HepG2 (cell line): ENCODE data around the gene HEXD. TPM values are rescaled to one million over a fixed set of nuclear protein-coding genes. Genes with fewer than 3 reads are reported as not detected.

Source experiments
- CBFB ChIP-seq: sonication (generic); formaldehyde crosslinking; IDR thresholded peaks from 2 replicates; pipeline ENCODE4 v1.4.0; 2020; ENCODE audit warnings: missing genetic modification reagents
- FOXJ3 ChIP-seq: sonication (generic); formaldehyde crosslinking; IDR thresholded peaks from 2 replicates; pipeline ENCODE4 v1.4.0; 2020; ENCODE audit warnings: missing genetic modification reagents, mild to moderate bottlenecking, borderline replicate concordance
- HNRNPK ChIP-seq: fragments of 200-400 bp; formaldehyde crosslinking; IDR thresholded peaks from 2 replicates; pipeline ENCODE4 v1.6.1; 2018; ENCODE audit warnings: low read length, low read depth, moderate library complexity, mild to moderate bottlenecking; ENCODE audit not compliant: poor library complexity, severe bottlenecking
- NCOA2 ChIP-seq: sonication (generic); formaldehyde crosslinking; IDR thresholded peaks from 2 replicates; pipeline ENCODE4 v1.8.0; 2022; ENCODE audit warnings: inconsistent platforms
- NFYB ChIP-seq: sonication (generic); formaldehyde crosslinking; IDR thresholded peaks from 2 replicates; pipeline ENCODE4 v1.4.0; 2020; ENCODE audit warnings: missing genetic modification reagents
- RELA ChIP-seq: sonication (generic); formaldehyde crosslinking; IDR thresholded peaks from 2 replicates; pipeline ENCODE4 v1.4.0; 2020; ENCODE audit warnings: missing genetic modification reagents
- REXO4 ChIP-seq: sonication (generic); formaldehyde crosslinking; IDR thresholded peaks from 2 replicates; pipeline ENCODE4 v1.8.0; 2022; ENCODE audit warnings: missing genetic modification reagents, mild to moderate bottlenecking, borderline replicate concordance
- ZBTB8A ChIP-seq: sonication (generic); formaldehyde crosslinking; IDR thresholded peaks from 2 replicates; pipeline ENCODE4 v1.4.0; 2020; ENCODE audit warnings: mild to moderate bottlenecking, low read depth, missing genetic modification reagents, borderline replicate concordance
- ZIK1 ChIP-seq: sonication (generic); formaldehyde crosslinking; IDR thresholded peaks from 2 replicates; pipeline ENCODE4 v1.5.0; 2020; ENCODE audit warnings: mild to moderate bottlenecking, low read depth, missing genetic modification reagents, borderline replicate concordance
- ZNF441 ChIP-seq: sonication (generic); formaldehyde crosslinking; IDR thresholded peaks from 2 replicates; pipeline ENCODE4 v1.7.0; 2021; ENCODE audit warnings: missing genetic modification reagents, borderline replicate concordance
- ZNF678 ChIP-seq: sonication (generic); formaldehyde crosslinking; IDR thresholded peaks from 2 replicates; pipeline ENCODE4 v1.4.0; 2020; ENCODE audit warnings: mild to moderate bottlenecking, missing genetic modification reagents
- ZNF878 ChIP-seq: sonication (generic); formaldehyde crosslinking; IDR thresholded peaks from 2 replicates; pipeline ENCODE4 v1.8.1; 2023; ENCODE audit warnings: mild to moderate bottlenecking, missing genetic modification reagents, moderate library complexity
- polyA plus RNA-seq, 8 experiments: library from polyadenylated mRNA; depleted of rRNA in 3 of 8; stranded (reverse) in 7 of 8; unstranded in 1 of 8; fragments of >200 nt; fragmentation: Illumina TruSeq in 4 of 8; extraction: Trizol in 4 of 8; gene quantifications; 2 replicates each; pipeline versions ENCODE4 v1.2.1 to v1.2.3, GENCODE V29; 2011 to 2016; ENCODE audit warnings: low read depth in 4 of 8, missing spikeins in 1 of 8, mixed read lengths in 1 of 8; ENCODE audit not compliant: insufficient read depth in 1 of 8
- total RNA-seq, 5 experiments: library from RNA; depleted of rRNA; stranded (reverse); fragments of >200 nt; fragmentation: Illumina TruSeq; extraction: Trizol; gene quantifications; 2 replicates each; pipeline ENCODE4 v1.2.3, GENCODE V29; 2016; ENCODE audit warnings: low read depth in 1 of 5
- TF ChIP-seq, protein P1 (sequence below): sonication (generic); formaldehyde crosslinking; conservative IDR thresholded peaks from 2 replicates; pipeline ENCODE4 v1.4.0; 2020; ENCODE audit warnings: missing genetic modification reagents
- TF ChIP-seq, protein P2 (sequence below): sonication (generic); formaldehyde crosslinking; IDR thresholded peaks from 2 replicates; pipeline ENCODE4 v1.4.0; 2020; ENCODE audit warnings: missing genetic modification reagents, borderline replicate concordance
- TF ChIP-seq, protein P3 (sequence below): sonication (generic); formaldehyde crosslinking; IDR thresholded peaks from 2 replicates; pipeline ENCODE4 v1.5.0; 2020; ENCODE audit warnings: mild to moderate bottlenecking, missing genetic modification reagents, borderline replicate concordance
- TF ChIP-seq, protein P4 (sequence below): sonication (generic); formaldehyde crosslinking; IDR thresholded peaks from 2 replicates; pipeline ENCODE4; 2020; ENCODE audit warnings: missing genetic modification reagents, mild to moderate bottlenecking, borderline replicate concordance

The HEXD gene
- total and polyA plus RNA-seq, 2 of the 13 experiments (the other 11 are each of a cell fraction or from before 2014, with no cell fraction given), result 22.3 to 41.8 TPM

DNA sequence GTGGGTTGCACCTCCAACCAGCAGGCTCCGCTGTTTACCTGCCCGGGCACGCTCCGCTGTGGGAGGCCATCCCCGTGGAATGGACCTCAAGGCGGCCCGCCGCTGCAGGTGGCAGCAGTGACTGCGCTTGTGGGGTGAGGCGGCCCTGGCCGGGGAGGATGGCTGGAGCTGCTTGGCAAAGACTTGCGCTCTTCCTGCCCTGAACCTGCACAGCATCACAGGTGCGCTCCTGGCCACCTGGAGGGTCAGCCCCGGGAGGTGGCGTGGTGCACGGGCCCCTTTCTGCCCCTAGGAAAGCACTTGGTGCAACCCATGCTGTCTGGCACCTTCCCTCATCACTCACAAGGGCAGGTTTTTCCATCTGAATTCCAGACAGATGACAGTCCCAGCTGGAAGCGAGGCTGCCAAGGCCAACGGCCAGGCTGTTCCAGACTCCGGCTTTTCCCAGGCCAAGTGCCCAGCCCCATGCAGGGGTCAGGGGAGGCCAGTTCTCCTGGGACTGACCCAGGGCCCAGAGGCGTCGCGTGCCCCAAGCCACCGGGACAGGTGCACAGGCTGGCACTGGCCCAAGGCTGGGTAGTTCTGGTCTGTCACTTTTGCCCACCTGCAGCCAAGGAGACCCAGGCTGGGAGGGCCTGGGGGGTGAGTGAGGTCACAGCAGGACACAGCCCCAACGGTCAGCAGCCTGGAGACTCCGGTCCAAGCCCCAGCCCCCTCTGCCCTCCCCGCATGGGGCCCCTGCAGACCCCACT, 33.2 kb upstream of the HEXD start (continued):
- 0 out of 2 replicates have a peak, but pooled peaks have one; percentile 13 for TF ChIP-seq CBFB (CRISPR knock-in tag)
- no peak for TF ChIP-seq ZNF441 (CRISPR knock-in tag)
- TF ChIP-seq, protein P1, sequence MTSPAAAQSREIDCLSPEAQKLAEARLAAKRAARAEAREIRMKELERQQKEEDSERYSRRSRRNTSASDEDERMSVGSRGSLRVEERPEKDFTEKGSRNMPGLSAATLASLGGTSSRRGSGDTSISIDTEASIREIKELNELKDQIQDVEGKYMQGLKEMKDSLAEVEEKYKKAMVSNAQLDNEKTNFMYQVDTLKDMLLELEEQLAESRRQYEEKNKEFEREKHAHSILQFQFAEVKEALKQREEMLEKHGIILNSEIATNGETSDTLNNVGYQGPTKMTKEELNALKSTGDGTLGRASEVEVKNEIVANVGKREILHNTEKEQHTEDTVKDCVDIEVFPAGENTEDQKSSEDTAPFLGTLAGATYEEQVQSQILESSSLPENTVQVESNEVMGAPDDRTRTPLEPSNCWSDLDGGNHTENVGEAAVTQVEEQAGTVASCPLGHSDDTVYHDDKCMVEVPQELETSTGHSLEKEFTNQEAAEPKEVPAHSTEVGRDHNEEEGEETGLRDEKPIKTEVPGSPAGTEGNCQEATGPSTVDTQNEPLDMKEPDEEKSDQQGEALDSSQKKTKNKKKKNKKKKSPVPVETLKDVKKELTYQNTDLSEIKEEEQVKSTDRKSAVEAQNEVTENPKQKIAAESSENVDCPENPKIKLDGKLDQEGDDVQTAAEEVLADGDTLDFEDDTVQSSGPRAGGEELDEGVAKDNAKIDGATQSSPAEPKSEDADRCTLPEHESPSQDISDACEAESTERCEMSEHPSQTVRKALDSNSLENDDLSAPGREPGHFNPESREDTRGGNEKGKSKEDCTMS (CRISPR knock-in tag), result no peak
- no peak for TF ChIP-seq NFYB
- no peak for TF ChIP-seq RELA (CRISPR knock-in tag)
- no peak for TF ChIP-seq REXO4 (CRISPR knock-in tag)
- TF ChIP-seq, protein P2, sequence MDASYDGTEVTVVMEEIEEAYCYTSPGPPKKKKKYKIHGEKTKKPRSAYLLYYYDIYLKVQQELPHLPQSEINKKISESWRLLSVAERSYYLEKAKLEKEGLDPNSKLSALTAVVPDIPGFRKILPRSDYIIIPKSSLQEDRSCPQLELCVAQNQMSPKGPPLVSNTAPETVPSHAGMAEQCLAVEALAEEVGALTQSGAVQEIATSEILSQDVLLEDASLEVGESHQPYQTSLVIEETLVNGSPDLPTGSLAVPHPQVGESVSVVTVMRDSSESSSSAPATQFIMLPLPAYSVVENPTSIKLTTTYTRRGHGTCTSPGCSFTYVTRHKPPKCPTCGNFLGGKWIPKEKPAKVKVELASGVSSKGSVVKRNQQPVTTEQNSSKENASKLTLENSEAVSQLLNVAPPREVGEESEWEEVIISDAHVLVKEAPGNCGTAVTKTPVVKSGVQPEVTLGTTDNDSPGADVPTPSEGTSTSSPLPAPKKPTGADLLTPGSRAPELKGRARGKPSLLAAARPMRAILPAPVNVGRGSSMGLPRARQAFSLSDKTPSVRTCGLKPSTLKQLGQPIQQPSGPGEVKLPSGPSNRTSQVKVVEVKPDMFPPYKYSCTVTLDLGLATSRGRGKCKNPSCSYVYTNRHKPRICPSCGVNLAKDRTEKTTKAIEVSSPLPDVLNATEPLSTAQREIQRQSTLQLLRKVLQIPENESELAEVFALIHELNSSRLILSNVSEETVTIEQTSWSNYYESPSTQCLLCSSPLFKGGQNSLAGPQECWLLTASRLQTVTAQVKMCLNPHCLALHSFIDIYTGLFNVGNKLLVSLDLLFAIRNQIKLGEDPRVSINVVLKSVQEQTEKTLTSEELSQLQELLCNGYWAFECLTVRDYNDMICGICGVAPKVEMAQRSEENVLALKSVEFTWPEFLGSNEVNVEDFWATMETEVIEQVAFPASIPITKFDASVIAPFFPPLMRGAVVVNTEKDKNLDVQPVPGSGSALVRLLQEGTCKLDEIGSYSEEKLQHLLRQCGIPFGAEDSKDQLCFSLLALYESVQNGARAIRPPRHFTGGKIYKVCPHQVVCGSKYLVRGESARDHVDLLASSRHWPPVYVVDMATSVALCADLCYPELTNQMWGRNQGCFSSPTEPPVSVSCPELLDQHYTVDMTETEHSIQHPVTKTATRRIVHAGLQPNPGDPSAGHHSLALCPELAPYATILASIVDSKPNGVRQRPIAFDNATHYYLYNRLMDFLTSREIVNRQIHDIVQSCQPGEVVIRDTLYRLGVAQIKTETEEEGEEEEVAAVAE (CRISPR knock-in tag), result no peak
- TF ChIP-seq, protein P3, sequence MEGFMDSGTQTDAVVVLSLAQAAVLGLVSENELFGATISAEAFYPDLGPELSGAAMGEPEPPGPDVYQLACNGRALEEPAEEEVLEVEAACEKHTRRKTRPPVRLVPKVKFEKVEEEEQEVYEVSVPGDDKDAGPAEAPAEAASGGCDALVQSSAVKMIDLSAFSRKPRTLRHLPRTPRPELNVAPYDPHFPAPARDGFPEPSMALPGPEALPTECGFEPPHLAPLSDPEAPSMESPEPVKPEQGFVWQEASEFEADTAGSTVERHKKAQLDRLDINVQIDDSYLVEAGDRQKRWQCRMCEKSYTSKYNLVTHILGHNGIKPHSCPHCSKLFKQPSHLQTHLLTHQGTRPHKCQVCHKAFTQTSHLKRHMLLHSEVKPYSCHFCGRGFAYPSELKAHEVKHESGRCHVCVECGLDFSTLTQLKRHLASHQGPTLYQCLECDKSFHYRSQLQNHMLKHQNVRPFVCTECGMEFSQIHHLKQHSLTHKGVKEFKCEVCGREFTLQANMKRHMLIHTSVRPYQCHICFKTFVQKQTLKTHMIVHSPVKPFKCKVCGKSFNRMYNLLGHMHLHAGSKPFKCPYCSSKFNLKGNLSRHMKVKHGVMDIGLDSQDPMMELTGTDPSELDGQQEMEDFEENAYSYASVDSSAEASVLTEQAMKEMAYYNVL (CRISPR knock-in tag), result peak; percentile 68
- no peak for TF ChIP-seq NCOA2
- TF ChIP-seq FOXJ3 (CRISPR knock-in tag), result no peak; the same call in 1 of the 2 replicates
- no peak for TF ChIP-seq ZBTB8A (CRISPR knock-in tag)
- no peak for TF ChIP-seq ZNF878 (CRISPR knock-in tag)
- TF ChIP-seq, protein P4, sequence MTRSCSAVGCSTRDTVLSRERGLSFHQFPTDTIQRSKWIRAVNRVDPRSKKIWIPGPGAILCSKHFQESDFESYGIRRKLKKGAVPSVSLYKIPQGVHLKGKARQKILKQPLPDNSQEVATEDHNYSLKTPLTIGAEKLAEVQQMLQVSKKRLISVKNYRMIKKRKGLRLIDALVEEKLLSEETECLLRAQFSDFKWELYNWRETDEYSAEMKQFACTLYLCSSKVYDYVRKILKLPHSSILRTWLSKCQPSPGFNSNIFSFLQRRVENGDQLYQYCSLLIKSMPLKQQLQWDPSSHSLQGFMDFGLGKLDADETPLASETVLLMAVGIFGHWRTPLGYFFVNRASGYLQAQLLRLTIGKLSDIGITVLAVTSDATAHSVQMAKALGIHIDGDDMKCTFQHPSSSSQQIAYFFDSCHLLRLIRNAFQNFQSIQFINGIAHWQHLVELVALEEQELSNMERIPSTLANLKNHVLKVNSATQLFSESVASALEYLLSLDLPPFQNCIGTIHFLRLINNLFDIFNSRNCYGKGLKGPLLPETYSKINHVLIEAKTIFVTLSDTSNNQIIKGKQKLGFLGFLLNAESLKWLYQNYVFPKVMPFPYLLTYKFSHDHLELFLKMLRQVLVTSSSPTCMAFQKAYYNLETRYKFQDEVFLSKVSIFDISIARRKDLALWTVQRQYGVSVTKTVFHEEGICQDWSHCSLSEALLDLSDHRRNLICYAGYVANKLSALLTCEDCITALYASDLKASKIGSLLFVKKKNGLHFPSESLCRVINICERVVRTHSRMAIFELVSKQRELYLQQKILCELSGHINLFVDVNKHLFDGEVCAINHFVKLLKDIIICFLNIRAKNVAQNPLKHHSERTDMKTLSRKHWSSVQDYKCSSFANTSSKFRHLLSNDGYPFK (CRISPR knock-in tag), result peak; percentile 40; the same call in 1 of the 2 replicates
- 0 out of 2 replicates have a peak, but pooled peaks have one; percentile 24 for TF ChIP-seq ZIK1 (CRISPR knock-in tag)
- TF ChIP-seq HNRNPK, result no peak
- TF ChIP-seq ZNF678, result no peak; the same call in 1 of the 2 replicates
